HG03469 (cell line): ENCODE results near the gene TRIM24.
"Not testable (repeated sequence)": the region's sequence is repeated elsewhere in the genome, so short reads cannot be mapped to it uniquely, and the experiment has no call there.

Experiments
- ATAC-seq: cut with Tn5 transposase; IDR thresholded peaks from one replicate; pipeline ENCODE4 v1.9.1; 2021; ENCODE audit warnings: mild to moderate bottlenecking, moderate library complexity, moderate number of reproducible peaks; ENCODE audit not compliant: unreplicated experiment

TRIM24 gene

GRCh38 chr7:138459413-138460175 is 465 bp upstream of the TRIM24 start:
- peak; percentile 79 for ATAC-seq

- peak; percentile 19 for ATAC-seq
Observed at GRCh38 chr7:138460649-138461607, 869 bp downstream of the TRIM24 start.

DNA sequence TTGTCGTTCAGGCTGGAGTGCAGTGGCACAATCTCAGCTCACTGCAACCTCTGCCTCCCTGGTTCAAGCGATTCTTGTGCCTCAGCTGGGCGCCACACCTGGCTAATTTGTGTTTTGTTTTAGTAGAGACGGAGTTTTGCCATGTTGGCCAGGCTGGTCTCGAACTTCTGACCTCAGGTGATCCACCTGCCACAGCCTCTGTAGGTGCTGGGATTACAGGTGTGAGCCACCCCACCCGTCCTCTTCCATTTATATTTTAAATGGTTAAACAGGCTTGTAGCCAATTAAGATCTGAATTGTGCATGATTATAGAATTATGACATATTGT is 3.2 kb downstream of the TRIM24 start:
- ATAC-seq = not testable (repeated sequence)

DNA sequence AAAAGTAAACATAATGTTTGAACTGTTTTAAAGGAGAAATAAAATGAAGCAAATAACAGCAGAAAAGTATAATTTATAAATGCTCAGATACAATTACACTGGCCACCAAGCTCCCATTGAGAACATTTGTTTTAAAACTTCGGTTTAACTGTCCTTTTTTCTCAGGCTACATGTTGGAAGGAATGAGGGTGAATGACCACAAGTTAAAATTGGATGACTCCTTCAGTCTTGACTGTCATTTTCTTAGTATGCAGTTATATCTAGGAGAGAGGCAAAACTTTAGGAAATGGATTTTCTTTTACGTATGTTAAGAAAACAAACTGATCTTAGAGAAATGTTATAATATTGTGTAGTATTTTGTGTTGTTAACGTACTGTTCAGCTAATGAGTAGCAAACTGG is 5.0 kb downstream of the TRIM24 start:
- no peak for ATAC-seq

GRCh38 chr7:138466069-138466756 is 6.2 kb downstream of the TRIM24 start:
- ATAC-seq = not testable (repeated sequence)

- ATAC-seq = no peak
Observed at GRCh38 chr7:138468244-138469123, 8.4 kb downstream of the TRIM24 start.

DNA sequence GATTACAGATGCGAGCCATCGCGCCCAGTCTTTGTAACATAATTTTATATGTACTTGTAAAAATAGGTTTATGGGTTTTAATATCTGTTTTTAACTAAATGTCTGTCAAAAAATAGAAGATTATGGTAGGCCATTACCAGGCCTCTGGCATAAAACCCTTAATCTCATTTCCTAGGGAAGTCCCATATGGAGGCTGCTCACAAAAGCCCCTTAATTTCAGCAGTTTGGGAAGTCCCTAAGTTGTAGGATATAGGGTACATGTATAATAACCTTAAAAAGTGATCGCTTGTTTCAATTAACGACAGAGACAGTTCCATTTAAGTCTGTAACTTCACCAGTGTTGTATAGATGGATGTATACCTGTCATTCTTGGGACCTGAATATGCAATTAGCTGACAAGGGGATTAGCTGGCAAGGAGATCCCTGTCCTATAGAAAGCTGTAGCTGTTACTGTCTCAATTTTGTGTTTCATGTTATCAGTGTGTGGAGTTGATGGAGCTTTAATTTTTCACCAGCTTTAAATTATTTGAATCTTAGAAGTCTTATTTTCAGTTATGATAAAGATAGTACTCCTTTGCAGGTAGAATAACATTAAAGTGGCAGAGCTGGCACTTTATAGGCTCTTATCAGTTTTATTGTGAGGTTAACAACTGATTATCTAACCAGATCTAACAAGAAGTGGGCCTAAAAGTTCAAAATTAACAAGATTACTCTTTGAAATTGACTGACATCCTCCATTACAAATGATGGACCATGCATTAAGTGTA is 10.5 kb downstream of the TRIM24 start:
- no peak for ATAC-seq

- ATAC-seq = no peak
Observed at GRCh38 chr7:138472292-138473079, 12.4 kb downstream of the TRIM24 start.

DNA sequence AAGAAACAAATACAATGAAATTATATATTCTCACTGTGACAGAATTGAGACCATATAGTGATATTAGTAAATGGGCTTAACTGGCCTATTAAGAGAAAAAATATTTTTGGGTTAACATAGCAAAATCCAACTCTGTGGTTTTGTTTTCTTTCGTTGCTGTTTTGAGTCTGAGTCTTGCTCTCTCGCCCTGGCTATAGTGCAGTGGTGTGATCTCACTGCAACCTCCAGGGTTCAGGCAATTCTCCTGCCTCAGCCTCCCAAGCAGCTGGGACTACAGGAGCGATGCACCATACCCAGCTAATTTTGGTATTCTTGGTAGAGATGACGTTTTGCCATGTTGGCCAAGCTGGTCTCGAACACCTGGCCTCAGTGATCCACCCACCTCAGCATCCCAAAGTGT is 15.3 kb downstream of the TRIM24 start:
- ATAC-seq = no peak

- ATAC-seq = no peak
Observed at GRCh38 chr7:138477081-138477578, 17.1 kb downstream of the TRIM24 start.

DNA sequence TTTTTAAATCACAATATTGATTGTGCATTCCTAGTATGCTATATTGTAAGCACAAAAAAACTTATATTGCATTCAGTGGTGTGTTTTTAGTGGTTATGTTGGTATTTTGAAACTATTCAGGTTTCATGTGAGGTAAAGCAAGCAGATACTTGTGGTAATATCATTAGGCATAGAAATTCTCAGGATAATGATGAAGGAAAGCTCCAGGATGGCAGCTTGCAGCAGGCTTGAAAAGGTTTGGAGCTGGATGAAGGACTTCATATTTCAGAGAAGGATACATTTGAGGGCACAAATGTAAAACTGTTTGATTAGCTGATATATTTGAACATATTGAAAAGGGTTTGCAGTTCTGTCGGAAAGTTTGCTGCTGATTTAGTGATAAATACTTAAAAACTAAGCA is 17.5 kb downstream of the TRIM24 start:
- no peak for ATAC-seq

GRCh38 chr7:138478499-138478908 is 18.4 kb downstream of the TRIM24 start:
- peak; percentile 60 for ATAC-seq

- ATAC-seq = no peak
Observed at GRCh38 chr7:138480527-138480926, 20.5 kb downstream of the TRIM24 start.

- ATAC-seq = no peak
Observed at GRCh38 chr7:138481447-138482380, 21.7 kb downstream of the TRIM24 start.

- no peak for ATAC-seq
Observed at GRCh38 chr7:138483531-138483930, 23.5 kb downstream of the TRIM24 start.

- not testable (repeated sequence) for ATAC-seq
Observed at GRCh38 chr7:138485508-138485907, 25.4 kb downstream of the TRIM24 start.

DNA sequence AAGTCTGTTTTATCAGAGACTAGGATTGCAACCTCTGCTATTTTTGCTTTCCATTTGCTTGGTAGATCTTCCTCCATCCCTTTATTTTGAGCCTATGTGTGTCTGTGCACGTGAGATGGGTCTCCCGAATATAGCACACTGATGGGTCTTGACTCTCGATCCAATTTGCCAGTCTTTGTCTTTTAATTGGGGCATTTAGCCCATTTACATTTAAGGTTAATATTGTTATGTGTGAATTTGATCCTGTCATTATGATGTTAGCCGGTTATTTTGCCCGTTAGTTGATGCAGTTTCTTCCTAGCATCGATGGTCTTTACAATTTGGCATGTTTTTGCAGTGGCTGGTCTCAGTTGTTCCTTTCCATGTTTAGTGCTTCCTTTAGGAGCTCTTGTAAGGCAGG is 29.1 kb downstream of the TRIM24 start:
- ATAC-seq = not testable (repeated sequence)
